Stimulated activated CD8-positive, alpha-beta memory T cell treated with anti-CD3 and anti-CD28 coated beads, Interleukin-15, amount 100 ng/mL, for 24 hours (primary cell): ENCODE results near the gene ELFN2.
"Not testable (repeated sequence)": the region's sequence is repeated elsewhere in the genome, so short reads cannot be mapped to it uniquely, and the experiment has no call there.

Experiments
- DNase-seq: peaks from one replicate; pipeline ENCODE4 v3.0.0-alpha.2; 2020; ENCODE audit warnings: low read depth

ELFN2 gene

GRCh38 chr22:37410174-37411055 is 16.9 kb downstream of the ELFN2 start:
- DNase-seq = no peak

GRCh38 chr22:37409459-37410050 is 17.7 kb downstream of the ELFN2 start:
- no peak for DNase-seq

GRCh38 chr22:37409031-37409430 is 18.2 kb downstream of the ELFN2 start:
- DNase-seq = no peak

GRCh38 chr22:37407856-37408255 is 19.4 kb downstream of the ELFN2 start:
- DNase-seq = no peak

GRCh38 chr22:37406441-37407235 is 20.6 kb downstream of the ELFN2 start:
- DNase-seq = no peak

- no peak for DNase-seq
Observed at GRCh38 chr22:37404091-37404490, 23.2 kb downstream of the ELFN2 start.

- no peak for DNase-seq
Observed at GRCh38 chr22:37403267-37403960, 23.9 kb downstream of the ELFN2 start.

GRCh38 chr22:37402184-37402506 is 25.1 kb downstream of the ELFN2 start:
- no peak for DNase-seq

GRCh38 chr22:37401401-37402183 is 25.7 kb downstream of the ELFN2 start:
- DNase-seq = no peak

- no peak for DNase-seq
Observed at GRCh38 chr22:37400719-37401118, 26.6 kb downstream of the ELFN2 start.

GRCh38 chr22:37399457-37399856 is 27.8 kb downstream of the ELFN2 start:
- DNase-seq = not testable (repeated sequence)

- no peak for DNase-seq
Observed at GRCh38 chr22:37397226-37397625, 30.1 kb downstream of the ELFN2 start.

- DNase-seq = no peak
Observed at GRCh38 chr22:37396488-37397084, 30.7 kb downstream of the ELFN2 start.

- no peak for DNase-seq
Observed at GRCh38 chr22:37394341-37394740, 32.9 kb downstream of the ELFN2 start.

- no peak for DNase-seq
Observed at GRCh38 chr22:37393746-37394145, 33.5 kb downstream of the ELFN2 start.

- no peak for DNase-seq
Observed at GRCh38 chr22:37392721-37393328, 34.5 kb downstream of the ELFN2 start.

- DNase-seq = no peak
Observed at GRCh38 chr22:37391702-37392101, 35.6 kb downstream of the ELFN2 start.

- DNase-seq = no peak
Observed at GRCh38 chr22:37390075-37390474, 37.2 kb downstream of the ELFN2 start.

- no peak for DNase-seq
Observed at GRCh38 chr22:37388538-37388937, 38.7 kb downstream of the ELFN2 start.

GRCh38 chr22:37387793-37388192 is 39.5 kb downstream of the ELFN2 start:
- DNase-seq = no peak

- DNase-seq = no peak
Observed at GRCh38 chr22:37386441-37386840, 40.8 kb downstream of the ELFN2 start.
